ENCODE data around the gene CMTM4. TPM values are rescaled to one million over a fixed set of nuclear protein-coding genes. Genes with fewer than 3 reads are reported as not detected.

The CMTM4 gene
- total and polyA plus RNA-seq, 2 of the 8 experiments (the other 6 are each of a cell fraction or from before 2014, with no cell fraction given): 35.3 to 51.7 TPM

GRCh38 chr16:66614161-66614802 lies 82.3 kb downstream of the CMTM4 start:
- no peak overlapping the region for H3K9ac ChIP-seq (replicated peaks in 1 of 4; ENCODE audit: extremely low read depth in 1 of 4, low read depth in 3 of 4, low read length in 3 of 4)
- no peak overlapping the region for H4K91ac ChIP-seq (replicated peaks; ENCODE audit: insufficient read length, low read length)
- 97% methylated on average over 12 of the region's 12 CpGs; no CpG with 5 or more reads in 1 of the 2 experiments for WGBS, 2 experiments (ENCODE audit: extremely low coverage in 1 of 2, insufficient coverage in 1 of 2, insufficient read length in 1 of 2, insufficient replicate concordance in 2 of 2, low coverage in 1 of 2, low lambda C conversion rate in 2 of 2, missing lambda C conversion rate in 1 of 2)
- no peak overlapping the region for H3K4me2 ChIP-seq (ENCODE audit: insufficient read depth in 1 of 2, low read depth in 2 of 2, low read length in 2 of 2)
- H4K8ac ChIP-seq (ENCODE audit: extremely low read depth, insufficient read depth, low read length): no peak overlapping the region
- H3K79me1 ChIP-seq (ENCODE audit: low read depth, low read length): peaks cover 2% of the 10 kb centered on the region; the same call in 1 of the 2 replicates
- no peak overlapping the region for H3K18ac ChIP-seq (ENCODE audit: extremely low read depth, low read length)
- FAIRE-seq (no peak), DNase-seq (ENCODE audit: low read depth in 1 of 2, low spot score in 2 of 2) (no peak)
- no peak for TF ChIP-seq ZNF274 (IDR thresholded peaks at IDR 0.05; ENCODE audit: borderline replicate concordance, extremely low read depth, low read length)
- TF ChIP-seq RBBP5 (IDR thresholded peaks at IDR 0.05; ENCODE audit: borderline replicate concordance, low read depth, low read length): no peak
- no peak for TF ChIP-seq ATF2 (IDR thresholded peaks at IDR 0.05; ENCODE audit: low read length)
- no peak for TF ChIP-seq RNF2 (IDR thresholded peaks at IDR 0.05; ENCODE audit: borderline replicate concordance, low read depth, low read length, missing control alignments, poor library complexity, severe bottlenecking)
- no peak for TF ChIP-seq SP1 (IDR thresholded peaks at IDR 0.05; ENCODE audit: low read depth, low read length)
- no peak for TF ChIP-seq TAF1 (IDR thresholded peaks at IDR 0.05; ENCODE audit: low read depth, low read length)
- TF ChIP-seq GTF2F1 (IDR thresholded peaks at IDR 0.05; ENCODE audit: borderline replicate concordance, low read depth, low read length): no peak
- TF ChIP-seq SP2 (IDR thresholded peaks at IDR 0.05; ENCODE audit: low read length): no peak
- TF ChIP-seq ASH2L (IDR thresholded peaks at IDR 0.05; ENCODE audit: low read length): no peak
- no peak overlapping the region for H2AK5ac ChIP-seq (ENCODE audit: low read depth, low read length)
- H3K23ac ChIP-seq (ENCODE audit: insufficient read length): no peak overlapping the region
- H4K5ac ChIP-seq (ENCODE audit: insufficient read length, low read depth, low read length): no peak overlapping the region
- H3K27ac ChIP-seq (ENCODE audit: low read depth, low read length): no peak overlapping the region
- no peak overlapping the region for H2BK120ac ChIP-seq (replicated peaks; ENCODE audit: low read depth, low read length)
- no peak overlapping the region for H2AFZ ChIP-seq (ENCODE audit: low read length)
- no peak overlapping the region for H3K14ac ChIP-seq (ENCODE audit: insufficient read length)
- POLR2A ChIA-PET (ENCODE audit: partially characterized antibody): interaction anchor here (0.6 to 1.2 kb wide), 2 partner anchors 60 to 467 kb away, joined by 3 to 5 read pairs; no protein-coding TSS in a partner anchor
- no peaks in the 10 kb centered on the region for H3K79me2 ChIP-seq (ENCODE audit: control insufficient read depth in 1 of 2, insufficient read depth in 2 of 2, low read length in 2 of 2)
- no peaks in the 10 kb centered on the region for H3K27me3 ChIP-seq (replicated peaks in 1 of 4; ENCODE audit: control insufficient read depth in 3 of 4, extremely low read depth in 1 of 4, insufficient read depth in 3 of 4, low read length in 3 of 4)
- H2BK12ac ChIP-seq (ENCODE audit: low read depth, low read length): no peak overlapping the region
- H2BK15ac ChIP-seq (ENCODE audit: low read length): no peak overlapping the region
- H3K23me2 ChIP-seq (ENCODE audit: low read depth, low read length): no peaks in the 10 kb centered on the region
- peaks cover 0 to 7% of the 10 kb centered on the region in 2 experiments; a peak in 1 of 4 replicates for H3K9me3 ChIP-seq (ENCODE audit: insufficient read depth in 2 of 2, low read depth in 1 of 2, low read length in 1 of 2)
- no peak overlapping the region for H2BK5ac ChIP-seq (ENCODE audit: low read depth, low read length)
- H2BK20ac ChIP-seq (ENCODE audit: low read length): no peak overlapping the region
- peaks cover 9 to 37% (median 25%) of the 10 kb centered on the region in 4 experiments; a peak in 7 of 8 replicates for H3K36me3 ChIP-seq (ENCODE audit: control insufficient read depth in 2 of 4, insufficient read depth in 4 of 4, low read length in 3 of 4)
- H3K4me1 ChIP-seq (replicated peaks in 1 of 4; ENCODE audit: control insufficient read depth in 3 of 4, insufficient read depth in 4 of 4, low read length in 3 of 4): peaks cover 3 to 10% (median 7%) of the 10 kb centered on the region in 4 experiments
- H4K20me1 ChIP-seq (replicated peaks in 1 of 2; ENCODE audit: control insufficient read depth in 1 of 2, insufficient read depth in 2 of 2, low read length in 2 of 2): peaks cover 6 to 9% of the 10 kb centered on the region in 2 experiments
- H3K4ac ChIP-seq (replicated peaks; ENCODE audit: insufficient read length, low read depth, low read length): no peak overlapping the region
- no peak overlapping the region for H3K56ac ChIP-seq (replicated peaks; ENCODE audit: insufficient read length, low read depth, low read length)
- H3K4me3 ChIP-seq (ENCODE audit: extremely low read depth in 1 of 4, insufficient read depth in 2 of 4, low read depth in 3 of 4, low read length in 4 of 4): no peak overlapping the region
- CTCF ChIA-PET (ENCODE audit: partially characterized antibody): interaction anchor here (2.0 kb wide), 1 partner anchor 10 kb away, joined by 6 read pairs; no protein-coding TSS in a partner anchor

Measured in H1 (cell line).